Hematopoietic multipotent progenitor cell treated with erythropoietin and hydrocortisone succinate and interleukin-3 and kit ligand, for 6 days (in vitro differentiated cells): Measurements from ENCODE around the gene HIPK4.
"Not testable (repeated sequence)": the region's sequence is repeated elsewhere in the genome, so short reads cannot be mapped to it uniquely, and the experiment has no call there.

Source experiments
- DNase-seq: peaks from one replicate; pipeline ENCODE4 v3.0.0-alpha.2; 2015

The HIPK4 gene

DNA sequence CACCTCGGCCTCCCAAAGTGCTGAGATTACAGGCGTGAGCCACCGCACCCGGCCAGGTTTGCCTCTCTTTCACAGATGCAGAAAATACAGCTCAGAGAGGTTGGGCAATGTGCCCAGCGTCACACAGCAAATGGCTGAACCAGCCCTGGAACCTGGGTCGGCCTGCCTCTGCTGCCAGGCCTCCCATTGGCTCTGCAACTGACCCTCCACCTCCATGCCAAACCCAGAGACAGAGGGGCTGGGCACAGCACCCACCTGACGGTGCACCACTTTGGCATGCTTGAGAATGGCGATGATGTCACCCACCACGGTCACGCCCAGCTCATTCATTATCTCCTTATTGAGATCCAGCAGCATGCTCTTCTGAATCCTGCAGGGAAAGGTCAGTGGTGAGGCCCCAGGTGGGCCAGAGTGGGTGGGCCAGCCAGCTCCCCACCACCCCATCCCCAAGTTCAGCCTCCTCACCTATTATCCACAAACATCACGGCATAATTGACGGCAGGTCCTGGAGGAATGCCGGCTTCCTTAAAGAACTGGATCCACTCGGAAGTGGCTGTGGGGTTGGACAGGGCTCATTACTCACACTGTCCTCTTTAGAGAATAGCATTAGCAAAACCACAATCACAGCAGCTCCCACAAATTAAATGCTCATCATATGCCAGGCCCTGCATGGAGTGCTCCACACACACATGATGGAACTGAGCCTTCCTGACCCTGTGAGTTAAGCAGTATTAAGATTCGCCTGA is 54.0 kb downstream of the HIPK4 start:
- peak; percentile 35 for DNase-seq

DNA sequence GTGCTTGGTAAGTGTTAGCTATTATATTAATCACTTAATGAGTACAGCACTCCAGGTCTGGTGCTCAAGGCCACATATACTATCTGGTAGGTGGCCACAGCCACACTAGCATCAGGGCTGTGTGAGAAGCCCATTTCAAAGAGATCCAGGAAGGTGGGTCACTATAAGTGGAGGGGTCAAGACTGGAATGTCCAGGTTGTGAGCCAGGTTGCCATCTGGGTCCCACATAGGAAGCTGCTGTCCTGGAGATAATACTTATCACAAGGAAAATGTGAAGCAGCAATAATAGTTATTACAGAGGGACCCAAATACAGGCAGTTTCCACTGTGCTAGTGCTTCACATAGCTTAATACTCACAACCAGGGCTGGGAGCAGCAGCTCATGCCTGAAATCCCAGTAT is 54.9 kb downstream of the HIPK4 start:
- DNase-seq: no peak

DNA sequence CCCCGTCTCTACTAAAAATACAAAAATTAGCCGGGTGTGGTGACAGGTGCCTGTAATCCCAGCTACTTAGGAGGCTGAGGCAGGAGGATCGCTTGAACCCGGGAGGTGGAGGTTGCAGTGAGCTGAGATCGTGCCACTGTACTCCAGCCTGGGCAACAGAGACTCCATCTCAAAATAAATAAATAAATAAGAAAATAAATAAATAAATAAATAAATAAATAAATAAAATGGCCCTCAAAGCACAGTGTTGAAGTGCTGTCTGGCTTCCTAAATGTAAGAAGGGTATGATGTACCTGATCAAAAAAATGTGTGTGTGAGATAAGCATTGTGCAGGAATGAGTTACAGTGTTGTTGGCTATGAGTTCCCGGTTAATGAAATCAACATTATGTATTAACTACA is 56.9 kb downstream of the HIPK4 start:
- DNase-seq: not testable (repeated sequence)

DNA sequence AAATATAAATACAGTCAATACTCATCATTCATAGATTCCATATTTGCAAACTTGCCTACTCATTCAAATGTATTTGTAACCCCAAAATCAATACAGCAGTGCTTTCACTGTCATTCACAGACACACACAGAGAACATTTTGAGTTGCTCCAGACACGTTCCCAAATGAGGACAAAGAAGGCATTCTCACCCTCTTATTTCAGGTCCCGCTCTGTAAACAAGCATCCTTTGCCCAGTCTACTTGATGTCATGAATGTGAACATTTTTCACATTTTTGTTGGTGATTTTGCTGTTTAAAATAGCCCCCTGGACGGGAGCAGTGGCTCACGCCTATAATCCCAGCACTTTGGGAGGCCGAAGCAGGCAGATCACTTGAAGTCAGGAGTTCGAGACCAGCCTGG is 57.3 kb downstream of the HIPK4 start:
- DNase-seq: no peak

DNA sequence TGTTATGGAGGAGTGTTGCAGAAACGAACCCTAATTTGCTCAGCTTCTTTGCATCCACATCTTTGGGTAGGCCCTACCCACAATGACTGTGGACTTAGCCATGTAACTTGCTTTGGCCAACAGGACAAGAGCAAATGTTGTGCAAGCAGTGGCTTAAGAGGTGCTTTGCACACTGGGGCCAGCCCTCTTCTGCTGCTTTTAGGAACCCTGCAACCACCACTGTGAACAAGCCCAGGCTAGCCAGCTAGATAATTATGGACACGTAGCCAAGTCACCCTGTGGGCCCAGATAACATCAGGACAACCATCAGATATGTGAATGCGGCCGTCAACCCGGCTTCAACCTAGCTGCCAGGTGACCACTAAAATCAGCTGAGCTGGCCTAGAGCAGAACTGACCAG is 58.9 kb downstream of the HIPK4 start:
- peak; percentile 69 for DNase-seq
